HG03442 (cell line): ENCODE measurements around the gene LINGO1.

Source experiments
- ATAC-seq: cut with Tn5 transposase; IDR thresholded peaks from one replicate; pipeline ENCODE4 v1.9.1; 2021; ENCODE audit warnings: mild to moderate bottlenecking, moderate library complexity; ENCODE audit not compliant: unreplicated experiment

Gene LINGO1

GRCh38 chr15:77617476-77618230 is 15.1 kb downstream of the LINGO1 start:
- no peak for ATAC-seq

- no peak for ATAC-seq
Observed at GRCh38 chr15:77616072-77616471, 16.6 kb downstream of the LINGO1 start.

- no peak for ATAC-seq
Observed at GRCh38 chr15:77615472-77615871, 17.2 kb downstream of the LINGO1 start.

GRCh38 chr15:77614251-77614806 is 18.4 kb downstream of the LINGO1 start:
- no peak for ATAC-seq

GRCh38 chr15:77613814-77614213 is 18.9 kb downstream of the LINGO1 start:
- no peak for ATAC-seq

GRCh38 chr15:77612958-77613601 is 19.6 kb downstream of the LINGO1 start:
- ATAC-seq, result no peak

GRCh38 chr15:77611767-77612166 is 20.9 kb downstream of the LINGO1 start:
- no peak for ATAC-seq

GRCh38 chr15:77610731-77611130 is 22.0 kb downstream of the LINGO1 start:
- no peak for ATAC-seq

- no peak for ATAC-seq
Observed at GRCh38 chr15:77609558-77609957, 23.2 kb downstream of the LINGO1 start.

GRCh38 chr15:77608774-77609173 is 23.9 kb downstream of the LINGO1 start:
- ATAC-seq, result no peak

GRCh38 chr15:77607894-77608261 is 24.8 kb downstream of the LINGO1 start:
- no peak for ATAC-seq

- ATAC-seq, result no peak
Observed at GRCh38 chr15:77607111-77607893, 25.4 kb downstream of the LINGO1 start.

GRCh38 chr15:77606142-77607034 is 26.3 kb downstream of the LINGO1 start:
- no peak for ATAC-seq

- no peak for ATAC-seq
Observed at GRCh38 chr15:77605547-77605946, 27.2 kb downstream of the LINGO1 start.

- no peak for ATAC-seq
Observed at GRCh38 chr15:77604973-77605372, 27.7 kb downstream of the LINGO1 start.

- no peak for ATAC-seq
Observed at GRCh38 chr15:77603611-77604336, 28.9 kb downstream of the LINGO1 start.

GRCh38 chr15:77602800-77603199 is 29.9 kb downstream of the LINGO1 start:
- ATAC-seq, result no peak

GRCh38 chr15:77599899-77600298 is 32.8 kb downstream of the LINGO1 start:
- ATAC-seq, result no peak

GRCh38 chr15:77599357-77599756 is 33.4 kb downstream of the LINGO1 start:
- ATAC-seq, result no peak

- ATAC-seq, result no peak
Observed at GRCh38 chr15:77598644-77599043, 34.1 kb downstream of the LINGO1 start.
